ENCODE results near the gene SUSD4.
"Not testable (repeated sequence)": the region's sequence is repeated elsewhere in the genome, so short reads cannot be mapped to it uniquely, and the experiment has no call there.

The SUSD4 gene

GRCh38 chr1:223278311-223278710, 85.7 kb downstream of the SUSD4 start:
- not testable (repeated sequence) for H3K4me3 ChIP-seq (ENCODE audit: low read depth, low read length); H3K36me3 ChIP-seq (ENCODE audit: control insufficient read depth, insufficient read depth, low read length); H3K27me3 ChIP-seq (ENCODE audit: control insufficient read depth, insufficient read depth, low read length); H3K9ac ChIP-seq (ENCODE audit: low read depth, low read length); H3K4me1 ChIP-seq (ENCODE audit: control insufficient read depth, insufficient read depth, low read length); H3K9me3 ChIP-seq (ENCODE audit: control insufficient read depth, insufficient read depth, low read length)

DNA sequence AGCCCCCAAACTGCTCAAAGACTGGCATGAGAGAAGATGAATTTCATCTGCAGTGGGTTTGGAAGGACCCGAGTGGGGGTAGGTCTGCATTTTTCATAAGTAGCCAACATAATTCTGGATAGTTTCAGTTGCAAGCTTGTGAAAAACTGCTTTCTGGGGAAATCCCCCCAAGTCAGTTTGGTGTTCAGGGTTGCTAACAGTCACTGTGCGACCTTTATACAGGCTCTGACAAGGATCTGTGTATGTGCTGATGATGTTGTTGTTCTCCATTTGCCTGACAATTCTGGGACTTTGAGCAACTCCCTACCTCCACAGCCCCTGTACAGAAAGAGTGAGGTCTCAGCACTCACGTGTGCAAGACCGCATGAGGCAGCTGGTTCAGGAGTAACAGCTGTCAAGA, 87.9 kb downstream of the SUSD4 start:
- Histone ChIP-seq H3K9ac (ENCODE audit: low read depth, low read length) (no peak overlapping the region), H3K9me3 (ENCODE audit: control insufficient read depth, insufficient read depth, low read length) (no peaks in the 10 kb centered on the region), H3K4me3 (ENCODE audit: low read depth, low read length) (no peak overlapping the region), H3K4me1 (ENCODE audit: control insufficient read depth, insufficient read depth, low read length) (no peaks in the 10 kb centered on the region), H3K36me3 (ENCODE audit: control insufficient read depth, insufficient read depth, low read length) (no peaks in the 10 kb centered on the region), H3K27me3 (ENCODE audit: control insufficient read depth, insufficient read depth, low read length) (no peaks in the 10 kb centered on the region)

- Histone ChIP-seq H3K4me1 (ENCODE audit: control insufficient read depth, insufficient read depth, low read length) (no peaks in the 10 kb centered on the region), H3K27me3 (ENCODE audit: control insufficient read depth, insufficient read depth, low read length) (no peaks in the 10 kb centered on the region), H3K9ac (ENCODE audit: low read depth, low read length) (no peak overlapping the region), H3K4me3 (ENCODE audit: low read depth, low read length) (no peak overlapping the region), H3K36me3 (ENCODE audit: control insufficient read depth, insufficient read depth, low read length) (no peaks in the 10 kb centered on the region), H3K9me3 (ENCODE audit: control insufficient read depth, insufficient read depth, low read length) (no peaks in the 10 kb centered on the region)
Measured at GRCh38 chr1:223273511-223273910, 90.5 kb downstream of the SUSD4 start.

- Histone ChIP-seq H3K9ac (ENCODE audit: low read depth, low read length) (no peak overlapping the region), H3K9me3 (ENCODE audit: control insufficient read depth, insufficient read depth, low read length) (no peaks in the 10 kb centered on the region), H3K27me3 (ENCODE audit: control insufficient read depth, insufficient read depth, low read length) (no peaks in the 10 kb centered on the region), H3K4me1 (ENCODE audit: control insufficient read depth, insufficient read depth, low read length) (no peaks in the 10 kb centered on the region), H3K4me3 (ENCODE audit: low read depth, low read length) (no peak overlapping the region), H3K36me3 (ENCODE audit: control insufficient read depth, insufficient read depth, low read length) (no peaks in the 10 kb centered on the region)
Measured at GRCh38 chr1:223271085-223271781, 92.7 kb downstream of the SUSD4 start.

DNA sequence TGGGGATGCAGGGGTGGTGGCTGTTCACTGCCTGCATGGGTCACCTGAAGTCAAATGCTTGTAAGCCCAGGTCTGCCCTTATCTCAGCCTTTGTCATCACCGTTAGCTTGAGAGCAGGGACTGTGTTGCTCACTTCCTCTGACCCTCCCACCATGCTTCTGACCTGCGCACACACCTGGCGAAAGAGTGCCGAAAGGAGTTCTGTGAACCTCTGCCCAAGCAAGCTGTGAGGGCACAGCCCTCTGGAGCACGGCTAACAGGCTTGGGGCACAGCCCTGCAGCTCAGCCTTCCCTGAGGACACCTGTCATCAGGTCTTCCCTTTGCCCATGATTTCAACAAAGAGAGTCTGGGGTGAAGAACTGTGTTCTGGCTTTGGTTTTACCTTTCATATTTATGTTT, 93.8 kb downstream of the SUSD4 start:
- no peaks in the 10 kb centered on the region for H3K9me3 ChIP-seq (ENCODE audit: control insufficient read depth, insufficient read depth, low read length)
- no peaks in the 10 kb centered on the region for H3K36me3 ChIP-seq (ENCODE audit: control insufficient read depth, insufficient read depth, low read length)
- no peak overlapping the region for H3K9ac ChIP-seq (ENCODE audit: low read depth, low read length)
- H3K27me3 ChIP-seq (ENCODE audit: control insufficient read depth, insufficient read depth, low read length): no peaks in the 10 kb centered on the region
- no peaks in the 10 kb centered on the region for H3K4me1 ChIP-seq (ENCODE audit: control insufficient read depth, insufficient read depth, low read length)
- no peak overlapping the region for H3K4me3 ChIP-seq (ENCODE audit: low read depth, low read length)

DNA sequence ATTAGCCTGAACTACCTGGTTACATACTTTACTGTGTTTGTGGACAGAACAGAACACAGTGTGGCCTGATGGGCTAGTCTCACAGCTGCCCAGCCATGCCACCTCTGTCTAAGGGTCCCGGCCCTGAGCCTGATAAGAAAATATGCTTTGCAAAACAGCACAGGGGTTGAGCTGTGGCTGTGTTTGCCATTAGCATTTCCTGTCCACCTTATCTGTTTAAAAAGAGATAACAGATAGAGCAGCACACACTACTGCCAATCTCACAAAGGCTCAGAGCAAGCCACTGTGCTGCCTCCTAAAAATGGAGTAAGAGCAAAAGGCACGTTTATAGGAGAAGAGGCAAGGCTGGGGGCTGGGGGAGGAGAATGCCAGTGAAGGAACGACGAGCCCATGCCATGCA, 95.0 kb downstream of the SUSD4 start:
- no peaks in the 10 kb centered on the region for H3K36me3 ChIP-seq (ENCODE audit: control insufficient read depth, insufficient read depth, low read length)
- no peaks in the 10 kb centered on the region for H3K27me3 ChIP-seq (ENCODE audit: control insufficient read depth, insufficient read depth, low read length)

GRCh38 chr1:223266632-223267172, 97.3 kb downstream of the SUSD4 start:
- no peak overlapping the region for H3K4me3 ChIP-seq (ENCODE audit: low read depth, low read length)

More for the DNA sequence above, 95.0 kb downstream of the SUSD4 start:
- H3K9ac ChIP-seq (ENCODE audit: low read depth, low read length): no peak overlapping the region
- no peak overlapping the region for H3K4me3 ChIP-seq (ENCODE audit: low read depth, low read length)
- no peaks in the 10 kb centered on the region for H3K9me3 ChIP-seq (ENCODE audit: control insufficient read depth, insufficient read depth, low read length)
- no peaks in the 10 kb centered on the region for H3K4me1 ChIP-seq (ENCODE audit: control insufficient read depth, insufficient read depth, low read length)

GRCh38 chr1:223264983-223265908, 98.7 kb downstream of the SUSD4 start:
- Histone ChIP-seq H3K4me1 (ENCODE audit: control insufficient read depth, insufficient read depth, low read length) (no peaks in the 10 kb centered on the region), H3K27me3 (ENCODE audit: control insufficient read depth, insufficient read depth, low read length) (no peaks in the 10 kb centered on the region), H3K9ac (ENCODE audit: low read depth, low read length) (no peak overlapping the region), H3K9me3 (ENCODE audit: control insufficient read depth, insufficient read depth, low read length) (no peaks in the 10 kb centered on the region), H3K4me3 (ENCODE audit: low read depth, low read length) (no peak overlapping the region), H3K36me3 (ENCODE audit: control insufficient read depth, insufficient read depth, low read length) (no peaks in the 10 kb centered on the region)

More at GRCh38 chr1:223266632-223267172, 97.3 kb downstream of the SUSD4 start:
- Histone ChIP-seq H3K36me3 (ENCODE audit: control insufficient read depth, insufficient read depth, low read length) (no peaks in the 10 kb centered on the region), H3K9me3 (ENCODE audit: control insufficient read depth, insufficient read depth, low read length) (no peaks in the 10 kb centered on the region), H3K4me1 (ENCODE audit: control insufficient read depth, insufficient read depth, low read length) (no peaks in the 10 kb centered on the region), H3K9ac (ENCODE audit: low read depth, low read length) (no peak overlapping the region), H3K27me3 (ENCODE audit: control insufficient read depth, insufficient read depth, low read length) (no peaks in the 10 kb centered on the region)

GRCh38 chr1:223264529-223264928, 99.4 kb downstream of the SUSD4 start:
- Histone ChIP-seq H3K27me3 (ENCODE audit: control insufficient read depth, insufficient read depth, low read length) (no peaks in the 10 kb centered on the region), H3K9me3 (ENCODE audit: control insufficient read depth, insufficient read depth, low read length) (no peaks in the 10 kb centered on the region), H3K4me1 (ENCODE audit: control insufficient read depth, insufficient read depth, low read length) (no peaks in the 10 kb centered on the region)

GRCh38 chr1:223261914-223262313, 102.1 kb downstream of the SUSD4 start:
- H3K9me3 ChIP-seq (ENCODE audit: control insufficient read depth, insufficient read depth, low read length): no peaks in the 10 kb centered on the region
- H3K4me1 ChIP-seq (ENCODE audit: control insufficient read depth, insufficient read depth, low read length): no peaks in the 10 kb centered on the region
- no peaks in the 10 kb centered on the region for H3K36me3 ChIP-seq (ENCODE audit: control insufficient read depth, insufficient read depth, low read length)

More at GRCh38 chr1:223264529-223264928, 99.4 kb downstream of the SUSD4 start:
- Histone ChIP-seq H3K36me3 (ENCODE audit: control insufficient read depth, insufficient read depth, low read length) (no peaks in the 10 kb centered on the region), H3K4me3 (ENCODE audit: low read depth, low read length) (no peak overlapping the region), H3K9ac (ENCODE audit: low read depth, low read length) (no peak overlapping the region)

GRCh38 chr1:223260712-223261111, 103.3 kb downstream of the SUSD4 start:
- no peaks in the 10 kb centered on the region for H3K9me3 ChIP-seq (ENCODE audit: control insufficient read depth, insufficient read depth, low read length)
- H3K36me3 ChIP-seq (ENCODE audit: control insufficient read depth, insufficient read depth, low read length): no peaks in the 10 kb centered on the region
- no peaks in the 10 kb centered on the region for H3K4me1 ChIP-seq (ENCODE audit: control insufficient read depth, insufficient read depth, low read length)
- H3K9ac ChIP-seq (ENCODE audit: low read depth, low read length): no peak overlapping the region
- no peak overlapping the region for H3K4me3 ChIP-seq (ENCODE audit: low read depth, low read length)
- H3K27me3 ChIP-seq (ENCODE audit: control insufficient read depth, insufficient read depth, low read length): no peaks in the 10 kb centered on the region

More at GRCh38 chr1:223261914-223262313, 102.1 kb downstream of the SUSD4 start:
- no peak overlapping the region for H3K4me3 ChIP-seq (ENCODE audit: low read depth, low read length)
- H3K27me3 ChIP-seq (ENCODE audit: control insufficient read depth, insufficient read depth, low read length): no peaks in the 10 kb centered on the region
- no peak overlapping the region for H3K9ac ChIP-seq (ENCODE audit: low read depth, low read length)
